GM12878 (cell line): Measurements from ENCODE around the gene CLTCL1. TPM values are rescaled to one million over a fixed set of nuclear protein-coding genes. Genes with fewer than 3 reads are reported as not detected.

Experiments
- ATAC-seq: fragments of 200-7000 bp; cut with Tn5 transposase; 3 replicates; pipeline ENCODE4 v1.9.1; 2020; ENCODE audit warnings: mild to moderate bottlenecking, moderate library complexity
- BruUV-seq: library from RNA; stranded (reverse); fragments of 400-500 nt; replicated peaks from 2 replicates; lab custom pipeline; 2021; lab: Mats Ljungman, UMichigan
- CTCF ChIA-PET: fragments of 300-600 bp; sonication (Branson Sonifier 250); formaldehyde crosslinking; extraction: SDS; loops from one replicate; lab custom pipeline; 2021; ENCODE audit warnings: inconsistent platforms; lab: Yijun Ruan, JAX
- POLR2A ChIA-PET: fragments of 350-600 bp; formaldehyde crosslinking; extraction: SDS; loops from one replicate; lab custom pipeline; 2021; ENCODE audit warnings: inconsistent platforms; lab: Charles Lee
- RAD21 ChIA-PET: fragments of 300-600 bp; sonication (Branson Sonifier 250); formaldehyde crosslinking; loops from one replicate; lab custom pipeline; 2023; ENCODE audit warnings: antibody characterized with exemption; ENCODE audit not compliant: unreplicated experiment; lab: Charles Lee
- SMC1A ChIA-PET: fragments of 300-600 bp; sonication (Branson Sonifier 250); formaldehyde crosslinking; loops from one replicate; lab custom pipeline; 2023; ENCODE audit not compliant: unreplicated experiment, uncharacterized antibody; lab: Charles Lee
- DNase-seq: peaks from one replicate; pipeline ENCODE4 v3.0.0-alpha.2; 2011; ENCODE audit warnings: low read depth, low spot score
- FAIRE-seq: peaks from 3 replicates; lab custom pipeline; 2011; peaks lifted over from hg19 to GRCh38; lab: Jason Lieb, UNC
- H2AFZ ChIP-seq: 2 replicates; pipeline ENCODE4 v1.6.0; 2011; ENCODE audit warnings: low read depth, low read length, control low read depth; ENCODE audit not compliant: control insufficient read depth
- H3K27ac ChIP-seq: 2 replicates; pipeline ENCODE4 v1.5.1; 2011; ENCODE audit warnings: control low read depth; ENCODE audit not compliant: control insufficient read depth, insufficient read depth
- H3K27me3 ChIP-seq, 2 experiments: replicated peaks in 1 of 2; 2 replicates each; pipeline versions ENCODE4 v1.6.0 to v1.6.1; 2011; ENCODE audit warnings: low read length in 1 of 2; ENCODE audit not compliant: control insufficient read depth in 2 of 2, insufficient read depth in 2 of 2
- H3K36me3 ChIP-seq, 2 experiments: 2 replicates each; pipeline ENCODE4 v1.5.1; 2011; ENCODE audit warnings: low read length in 1 of 2; ENCODE audit not compliant: control insufficient read depth in 2 of 2, insufficient read depth in 2 of 2
- H3K4me1 ChIP-seq: 2 replicates; pipeline ENCODE4 v1.6.1; 2011; ENCODE audit warnings: mild to moderate bottlenecking, low read length, moderate library complexity, mixed read lengths; ENCODE audit not compliant: control insufficient read depth, insufficient read depth
- H3K4me2 ChIP-seq: 2 replicates; pipeline ENCODE4 v1.6.0; 2011; ENCODE audit warnings: control low read depth; ENCODE audit not compliant: control insufficient read depth, insufficient read depth
- H3K4me3 ChIP-seq: fragments of 200-600 bp; sonication (generic); 2 replicates; pipeline ENCODE4 v1.5.1; 2016
- H3K79me2 ChIP-seq: 2 replicates; pipeline ENCODE4 v1.6.0; 2011; ENCODE audit warnings: low read length; ENCODE audit not compliant: control insufficient read depth, insufficient read depth
- H3K9ac ChIP-seq: 2 replicates; pipeline ENCODE4 v1.8.0; 2011; ENCODE audit warnings: low read length, control low read depth, mixed read lengths; ENCODE audit not compliant: control insufficient read depth, insufficient read depth
- H3K9me3 ChIP-seq: replicated peaks from 3 replicates; pipeline ENCODE4 v1.5.1; 2011; ENCODE audit warnings: mild to moderate bottlenecking, low read length; ENCODE audit not compliant: control insufficient read depth, insufficient read depth
- H4K20me1 ChIP-seq: 2 replicates; pipeline ENCODE4 v1.6.0; 2011; ENCODE audit not compliant: control insufficient read depth, insufficient read depth
- BHLHE40 ChIP-seq, 2 experiments: fragments of 450-650 bp in 1 of 2; IDR thresholded peaks; 2 replicates each; pipeline ENCODE4 v1.6.1; 2011 to 2017; ENCODE audit warnings: low read depth in 2 of 2, borderline replicate concordance in 1 of 2, improper control_type of control experiment in 1 of 2, low read length in 1 of 2, mild to moderate bottlenecking in 1 of 2
- CHD2 ChIP-seq: IDR thresholded peaks from 2 replicates; pipeline ENCODE4 v1.6.1; 2011; ENCODE audit warnings: low read depth, low read length, improper control_type of control experiment, borderline replicate concordance
- E4F1 ChIP-seq: fragments of 450-650 bp; IDR thresholded peaks from 2 replicates; pipeline ENCODE4 v1.6.1; 2018; ENCODE audit warnings: borderline replicate concordance, mild to moderate bottlenecking; ENCODE audit not compliant: partially characterized antibody
- EGR1 ChIP-seq, 2 experiments: IDR thresholded peaks; 1 replicate in 1 of 2; 2 replicates in 1 of 2; pipeline ENCODE4 v1.6.1; 2011 to 2012; ENCODE audit warnings: low read depth in 2 of 2, low read length in 2 of 2, borderline replicate concordance in 1 of 2, mild to moderate bottlenecking in 1 of 2, moderate library complexity in 1 of 2
- EZH2 ChIP-seq: IDR thresholded peaks from 2 replicates; pipeline ENCODE4 v1.6.1; 2012; ENCODE audit warnings: low read depth, mild to moderate bottlenecking, control low read depth, inconsistent platforms, low read length, borderline replicate concordance; ENCODE audit not compliant: control insufficient read depth
- GATAD2B ChIP-seq: fragments of 450-650 bp; conservative IDR thresholded peaks from 2 replicates; pipeline ENCODE4 v1.6.1; 2017; ENCODE audit warnings: low read depth, mild to moderate bottlenecking, moderate library complexity
- MEF2B ChIP-seq: fragments of 450-650 bp; IDR thresholded peaks from 2 replicates; pipeline ENCODE4 v1.6.1; 2018; ENCODE audit warnings: mild to moderate bottlenecking, moderate library complexity; ENCODE audit not compliant: partially characterized antibody, poor library complexity, severe bottlenecking
- MXI1 ChIP-seq: fragments of 150-350 bp; IDR thresholded peaks from 2 replicates; pipeline ENCODE4 v1.6.1; 2011; ENCODE audit warnings: low read depth, mild to moderate bottlenecking, inconsistent platforms, low read length, improper control_type of control experiment
- NR2C1 ChIP-seq: fragments of 450-650 bp; IDR thresholded peaks from 2 replicates; pipeline ENCODE4 v1.6.1; 2017; ENCODE audit warnings: antibody characterized with exemption, mild to moderate bottlenecking, moderate library complexity
- NR2F1 ChIP-seq: fragments of 450-650 bp; conservative IDR thresholded peaks from 2 replicates; pipeline ENCODE4 v1.6.1; 2017; ENCODE audit warnings: mild to moderate bottlenecking
- PAX5 ChIP-seq: IDR thresholded peaks from 2 replicates; pipeline ENCODE4 v1.6.1; 2011; ENCODE audit warnings: low read depth, low read length, borderline replicate concordance
- POLR2A ChIP-seq: IDR thresholded peaks from 2 replicates; pipeline ENCODE4 v1.6.1; 2011; ENCODE audit warnings: low read depth, mild to moderate bottlenecking, low read length
- RUNX3 ChIP-seq: IDR thresholded peaks from 2 replicates; pipeline ENCODE4 v1.6.1; 2012; ENCODE audit warnings: low read length, inconsistent platforms
- SP1 ChIP-seq: IDR thresholded peaks from one replicate; pipeline ENCODE4 v1.6.1; 2011; ENCODE audit warnings: low read depth, low read length
- WGBS: methylation state at CpG from one replicate; pipeline ENCODE4 v1.1.6; 2016; ENCODE audit warnings: low lambda C conversion rate; ENCODE audit not compliant: insufficient replicate concordance, insufficient coverage; ENCODE audit errors: missing lambda C conversion rate; 5-methylcytosine and 5-hydroxymethylcytosine counted together
- in situ Hi-C: fragments of 300-500 bp; cut with MboI; formaldehyde crosslinking; loops from 9 replicates; pipeline ENCODE4 v1.14.3; 2018; ENCODE audit warnings: mixed read lengths
- intact Hi-C: fragments of 100-400 bp; cut with micrococcal nuclease; formaldehyde crosslinking; loops from one replicate; pipeline ENCODE4 v1.14.2; 2022; ENCODE audit not compliant: unreplicated experiment
- polyA plus RNA-seq, 11 experiments: library from polyadenylated mRNA; depleted of rRNA in 4 of 11; unstranded in 6 of 11; stranded (reverse) in 5 of 11; fragments of >200 nt; fragmentation: Nextera tagmentation in 4 of 11; fragmentation: Illumina TruSeq in 1 of 11; extraction: Ambion mirVana in 4 of 11; extraction: Trizol in 1 of 11; gene quantifications; 1 replicate in 1 of 11; 2 replicates in 10 of 11; pipeline versions ENCODE4 v1.2.1 to v1.2.3, GENCODE V29; 2011 to 2016; ENCODE audit warnings: inconsistent platforms in 2 of 11, missing spikeins in 2 of 11, low read depth in 1 of 11
- total RNA-seq, 4 experiments: library from RNA; depleted of rRNA in 3 of 4; stranded (reverse); fragments of >200 nt in 3 of 4; fragmentation: Illumina TruSeq in 1 of 4; extraction: Trizol in 1 of 4; gene quantifications; 2 replicates each; pipeline versions ENCODE4 v1.2.1 to v1.2.3, GENCODE V29; 2013 to 2021

CLTCL1 gene
- total and polyA plus RNA-seq, 10 of the 15 experiments (the other 5 are each of a cell fraction or from before 2014, with no cell fraction given), result under 0.01 to 0.35 (median 0.12) TPM; not detected in 2

GRCh38 chr22:19178657-19179496 lies 112.6 kb downstream of the CLTCL1 start, which contains the start of gene SLC25A1:
Gene SLC25A1, minus strand, starts transcription at chr22:19178736. Its CDS starts 63 bp downstream, at chr22:19178673.
- ChIA-PET CTCF (interaction anchor here (0.5 to 3.6 kb wide), 27 partner anchors 9 to 451 kb away, joined by 3 to 36 read pairs (median 4); partner anchors contain the start of genes C22orf39, CDC45 and ESS2), SMC1A (interaction anchor here (0.7 to 3.0 kb wide), 6 partner anchors 21 to 431 kb away, joined by 3 to 19 read pairs (median 3); partner anchors contain the start of genes CDC45, ESS2 and UFD1), POLR2A (interaction anchor here (0.6 to 1.1 kb wide), 6 partner anchors 9 to 268 kb away, joined by 3 read pairs; partner anchors contain the start of genes C22orf39 and ESS2), RAD21 (interaction anchor here (0.8 to 2.3 kb wide), 18 partner anchors 35 to 451 kb away, joined by 3 to 21 read pairs (median 4); partner anchors contain the start of genes C22orf39, CDC45, ESS2 and HIRA)
- H3K4me3 ChIP-seq, result peak within 1 kb of the TSS; percentile 76
- peaks cover 22% of the 10 kb centered on the region for H3K4me1 ChIP-seq
- no TSS peak for BruUV-seq
- H3K27me3 ChIP-seq, result peaks cover 0 to 1% of the 10 kb centered on the region in 2 experiments; a peak in 1 of 4 replicates
- peak; percentile 88 for ATAC-seq
- peak within 1 kb of the TSS; percentile 74 for H3K27ac ChIP-seq
- intact Hi-C loops, result loop anchor here (2.0 to 5.0 kb wide), 4 partner anchors 34 to 452 kb away; partner anchors contain the start of genes C22orf39, ESS2, HIRA and MRPL40
- TF ChIP-seq GATAD2B (peak; percentile 76), CHD2 (peak; percentile 42; the same call in 1 of the 2 replicates), NR2F1 (peak; percentile 37; the same call in 1 of the 2 replicates), SP1 (peak; percentile 45), POLR2A (peak; percentile 59), EZH2 (no peak), EGR1 (IDR thresholded peaks at IDR 0.05; ENCODE audit: borderline replicate concordance in 1 of 2, low read depth in 2 of 2, low read length in 2 of 2) (peak in 1 of 2 experiments; percentile 39; a peak in 1 of 3 replicates), MEF2B (peak; percentile 47), MXI1 (peak; percentile 58; the same call in 1 of the 2 replicates), NR2C1 (peak; percentile 59), RUNX3 (peak; percentile 15; the same call in 1 of the 2 replicates), PAX5 (no peak), E4F1 (no peak), BHLHE40 (IDR thresholded peaks at IDR 0.05; ENCODE audit: borderline replicate concordance in 1 of 2, low read depth in 2 of 2, low read length in 1 of 2) (peak in 1 of 2 experiments; percentile 47; a peak in 1 of 4 replicates)
- H3K36me3 ChIP-seq, result no peaks in the 10 kb centered on the region; a peak in 1 of 4 replicates
- WGBS, result 1% methylated on average over 33 of the region's 86 CpGs
- H2AFZ ChIP-seq, result peak within 1 kb of the TSS; percentile 85
- in situ Hi-C loops, result no loop called here
- H4K20me1 ChIP-seq, result no peaks in the 10 kb centered on the region
- H3K79me2 ChIP-seq, result peaks cover 22% of the 10 kb centered on the region
- H3K9me3 ChIP-seq, result no peaks in the 10 kb centered on the region
- H3K4me2 ChIP-seq, result peak within 1 kb of the TSS; percentile 98
- DNase-seq, result peak; percentile 39
- peak; percentile 61 for FAIRE-seq
- H3K9ac ChIP-seq, result peak within 1 kb of the TSS; percentile 72
